Nephron (organoid): ENCODE results near the gene CCT7.

Source experiments
- H3K27ac Mint-ChIP-seq, 3 experiments: 2 replicates each; pipeline ENCODE4 v1.8.0; 2020; ENCODE audit warnings: mixed read lengths in 3 of 3, mild to moderate bottlenecking in 2 of 3, moderate library complexity in 1 of 3
- H3K27me3 Mint-ChIP-seq: 2 replicates; pipeline ENCODE4 v1.8.0; 2021; ENCODE audit warnings: low read depth, mild to moderate bottlenecking, moderate library complexity, mixed read lengths
- H3K36me3 Mint-ChIP-seq: 2 replicates; pipeline ENCODE4 v1.8.0; 2020; ENCODE audit warnings: low read depth, mixed read lengths
- H3K4me1 Mint-ChIP-seq: 2 replicates; pipeline ENCODE4 v1.8.0; 2020; ENCODE audit warnings: mixed read lengths
- H3K4me3 Mint-ChIP-seq, 3 experiments: 2 replicates each; pipeline ENCODE4 v1.8.0; 2020; ENCODE audit warnings: mild to moderate bottlenecking in 3 of 3, mixed read lengths in 3 of 3, moderate library complexity in 2 of 3
- H3K9me3 Mint-ChIP-seq: 2 replicates; pipeline ENCODE4 v1.8.0; 2020; ENCODE audit warnings: mixed read lengths
- CTCF ChIP-seq, 3 experiments: fragments of 200-600 bp; sonication (generic); IDR thresholded peaks; one replicate each; pipeline ENCODE4 v1.5.0; 2021; ENCODE audit warnings: antibody characterized with exemption in 3 of 3; ENCODE audit not compliant: unreplicated experiment in 3 of 3

CCT7 gene

GRCh38 chr2:73266061-73266901 lies 32.2 kb downstream of the CCT7 start:
- TF ChIP-seq CTCF (IDR thresholded peaks at IDR 0.05; ENCODE audit: unreplicated experiment in 3 of 3), result no peak
- Mint-ChIP-seq H3K4me3 (no peak overlapping the region), H3K9me3 (no peaks in the 10 kb centered on the region), H3K36me3 (no peaks in the 10 kb centered on the region), H3K27ac (no peak overlapping the region), H3K4me1 (peaks cover 4% of the 10 kb centered on the region), H3K27me3 (peaks cover 48% of the 10 kb centered on the region)

- no peaks in the 10 kb centered on the region for H3K36me3 Mint-ChIP-seq
- peaks cover 4% of the 10 kb centered on the region for H3K4me1 Mint-ChIP-seq
- no peak overlapping the region for H3K4me3 Mint-ChIP-seq
- no peak overlapping the region for H3K27ac Mint-ChIP-seq
- no peaks in the 10 kb centered on the region for H3K9me3 Mint-ChIP-seq
- TF ChIP-seq CTCF (IDR thresholded peaks at IDR 0.05; ENCODE audit: unreplicated experiment in 3 of 3), result no peak
- peaks cover 56% of the 10 kb centered on the region for H3K27me3 Mint-ChIP-seq
Measured at GRCh38 chr2:73267008-73267407, 32.9 kb downstream of the CCT7 start.

GRCh38 chr2:73268366-73268829 lies 34.3 kb downstream of the CCT7 start:
- Mint-ChIP-seq H3K27ac (no peak overlapping the region), H3K4me3 (peak overlapping the region; percentile 18 to 62 (median 49)), H3K9me3 (no peaks in the 10 kb centered on the region), H3K27me3 (peaks cover 67% of the 10 kb centered on the region), H3K36me3 (no peaks in the 10 kb centered on the region), H3K4me1 (peaks cover 4% of the 10 kb centered on the region)
- TF ChIP-seq CTCF (IDR thresholded peaks at IDR 0.05; ENCODE audit: unreplicated experiment in 3 of 3), result no peak

DNA sequence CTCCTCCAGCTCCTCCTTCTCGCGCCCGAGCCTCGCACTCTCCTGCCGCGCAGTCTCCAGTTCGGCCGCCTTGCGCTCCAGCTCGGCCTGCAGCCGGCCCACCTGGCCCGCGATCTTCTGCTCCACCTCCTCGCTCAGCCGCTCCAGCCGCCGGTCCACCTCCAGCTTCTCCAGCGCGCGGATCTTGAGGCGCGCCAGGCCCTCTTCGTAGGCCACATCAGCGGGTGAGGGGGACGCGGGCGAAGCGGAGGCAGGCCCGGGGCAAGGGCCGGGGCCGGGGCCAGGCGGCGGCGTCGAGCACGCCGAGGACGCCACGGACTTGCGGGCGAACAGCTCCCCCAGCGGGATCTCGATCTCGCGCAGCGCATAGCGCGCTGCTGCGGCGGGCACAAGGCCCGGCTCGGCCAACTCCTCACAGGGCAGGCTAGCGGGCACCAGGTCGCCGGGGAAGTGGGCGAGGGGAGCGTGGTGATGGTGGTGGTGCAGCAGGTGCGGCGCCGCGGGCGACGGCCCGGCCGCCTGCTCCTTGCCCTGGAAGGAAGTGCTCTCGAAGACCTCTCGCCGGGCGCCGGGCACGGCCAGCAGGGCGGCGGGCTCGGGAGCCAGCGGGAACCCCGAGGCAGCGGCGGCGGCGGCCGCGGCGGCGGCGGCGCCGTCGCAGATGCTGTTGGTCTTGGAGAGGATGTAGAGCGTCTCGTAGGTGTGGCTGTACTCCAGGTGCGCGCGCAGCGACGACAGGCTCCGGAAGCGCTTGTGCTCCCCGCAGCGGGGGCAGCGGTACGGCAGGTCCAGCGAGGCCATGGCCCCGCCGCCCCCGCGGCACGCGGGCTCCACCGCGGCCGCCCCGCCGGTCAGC lies 35.0 kb downstream of the CCT7 start:
- Mint-ChIP-seq H3K4me1 (peaks cover 4% of the 10 kb centered on the region), H3K27ac (no peak overlapping the region), H3K36me3 (no peaks in the 10 kb centered on the region), H3K9me3 (peaks cover 3% of the 10 kb centered on the region), H3K27me3 (peaks cover 73% of the 10 kb centered on the region), H3K4me3 (no peak overlapping the region)
- TF ChIP-seq CTCF (IDR thresholded peaks at IDR 0.05; ENCODE audit: unreplicated experiment in 3 of 3), result peak; percentile 12 to 36 (median 24)

GRCh38 chr2:73269686-73270465 lies 35.8 kb downstream of the CCT7 start:
- H3K4me1 Mint-ChIP-seq, result peaks cover 4% of the 10 kb centered on the region
- H3K9me3 Mint-ChIP-seq, result peaks cover 6% of the 10 kb centered on the region
- peaks cover 76% of the 10 kb centered on the region for H3K27me3 Mint-ChIP-seq
- H3K27ac Mint-ChIP-seq, result no peak overlapping the region
- no peak for TF ChIP-seq CTCF (IDR thresholded peaks at IDR 0.05; ENCODE audit: unreplicated experiment in 3 of 3)
- peak overlapping the region in 2 of 3 experiments; percentile 5 to 10 for H3K4me3 Mint-ChIP-seq
- no peaks in the 10 kb centered on the region for H3K36me3 Mint-ChIP-seq
